Renal cortex interstitium (tissue), 11 donors: ENCODE data around the gene ZNF101. TPM values are rescaled to one million over a fixed set of nuclear protein-coding genes. Genes with fewer than 3 reads are reported as not detected.
"Not testable (repeated sequence)": the region's sequence is repeated elsewhere in the genome, so short reads cannot be mapped to it uniquely, and the experiment has no call there.

ENCODE experiments used
- DNase-seq, 11 donors: peaks; one replicate each; pipeline ENCODE4 v3.0.0-alpha.2; 2013; ENCODE audit warnings: low read depth in 9 of 11, low spot score in 4 of 11; ENCODE audit errors: extremely low read depth in 1 of 11
- polyA plus RNA-seq, 3 donors: library from polyadenylated mRNA; unstranded; fragments of 120-200 nt; gene quantifications; one replicate each; pipeline ENCODE4 v1.2.1, GENCODE V29; 2013; ENCODE audit not compliant: insufficient read length in 3 of 3

Gene ZNF101
- polyA plus RNA-seq, 3 donors: 15.3 to 15.8 (median 15.6) TPM

- DNase-seq: no peak
Observed at GRCh38 chr19:19686580-19686979, 17.9 kb downstream of the ZNF101 start.

GRCh38 chr19:19687090-19687489 lies 18.5 kb downstream of the ZNF101 start:
- no peak for DNase-seq

- DNase-seq: not testable (repeated sequence)
Observed at GRCh38 chr19:19689023-19689422, 20.4 kb downstream of the ZNF101 start.

- no peak for DNase-seq
Observed at GRCh38 chr19:19691683-19692082, 23.0 kb downstream of the ZNF101 start.

GRCh38 chr19:19696386-19696785 lies 27.7 kb downstream of the ZNF101 start:
- DNase-seq: no peak

- no peak for DNase-seq
Observed at GRCh38 chr19:19697589-19697988, 28.9 kb downstream of the ZNF101 start.

- DNase-seq: not testable (repeated sequence)
Observed at GRCh38 chr19:19700493-19700892, 31.9 kb downstream of the ZNF101 start.

- DNase-seq: no peak
Observed at GRCh38 chr19:19704836-19705235, 36.2 kb downstream of the ZNF101 start.

- DNase-seq: no peak
Observed at GRCh38 chr19:19710506-19710905, 41.9 kb downstream of the ZNF101 start.

GRCh38 chr19:19711306-19711933 lies 42.8 kb downstream of the ZNF101 start:
- no peak for DNase-seq

GRCh38 chr19:19711934-19712828 lies 43.5 kb downstream of the ZNF101 start:
- DNase-seq: no peak

GRCh38 chr19:19719798-19720197 lies 51.2 kb downstream of the ZNF101 start:
- no peak for DNase-seq

GRCh38 chr19:19721896-19722295 lies 53.3 kb downstream of the ZNF101 start:
- DNase-seq: no peak

GRCh38 chr19:19732579-19733501 lies 64.2 kb downstream of the ZNF101 start, which contains the start of gene ZNF14:
Gene ZNF14, minus strand, starts transcription at chr19:19733112. Its CDS starts 154 bp downstream, at chr19:19732958.
- DNase-seq: peak; percentile 88 to 97 (median 93)

Other genes with a start within 250 kb of the ZNF101 start
- 1 to 10 TPM in 2 of 3 donors, under 1 TPM in 1; 0.59 to 1.4 (median 1.3) TPM for gene TSSK6, start 153.3 kb upstream of the ZNF101 start, polyA plus RNA-seq
- 100 to 1,000 TPM; 241 to 343 (median 284) TPM for gene NDUFA13, start 152.6 kb upstream of the ZNF101 start, polyA plus RNA-seq
- gene YJEFN3, start 139.9 kb upstream of the ZNF101 start, polyA plus RNA-seq: 10 to 100 TPM in 1 of 3 donors, 1 to 10 TPM in 2; 6.8 to 12.4 (median 9.3) TPM
- gene CILP2, start 130.6 kb upstream of the ZNF101 start, polyA plus RNA-seq: under 1 TPM; 0.11 to 0.26 (median 0.12) TPM
- gene PBX4, start 50.2 kb upstream of the ZNF101 start, polyA plus RNA-seq: 1 to 10 TPM; 2.6 to 9.1 (median 4.0) TPM
- gene LPAR2, start 40.6 kb upstream of the ZNF101 start, polyA plus RNA-seq: 10 to 100 TPM; 21.6 to 34.5 (median 31.0) TPM
- gene GMIP, start 25.2 kb upstream of the ZNF101 start, polyA plus RNA-seq: 1 to 10 TPM; 3.6 to 6.9 (median 5.6) TPM
- gene ATP13A1, start 5.2 kb upstream of the ZNF101 start, polyA plus RNA-seq: 10 to 100 TPM; 47.5 to 68.2 (median 51.9) TPM
- 10 to 100 TPM; 12.5 to 16.2 (median 13.9) TPM for gene ZNF14, start 64.3 kb downstream of the ZNF101 start, polyA plus RNA-seq
- gene ZNF506, start 152.9 kb downstream of the ZNF101 start, polyA plus RNA-seq: 10 to 100 TPM; 31.3 to 39.8 (median 32.1) TPM
- gene ZNF253, start 197.0 kb downstream of the ZNF101 start, polyA plus RNA-seq: 10 to 100 TPM; 28.4 to 36.2 (median 30.0) TPM
- gene ZNF93, start 232.1 kb downstream of the ZNF101 start, polyA plus RNA-seq: 10 to 100 TPM; 16.4 to 19.8 (median 17.9) TPM